ENCODE results near the gene MCF2L.

MCF2L gene

GRCh38 chr13:112943309-112944125, 25.5 kb upstream of the MCF2L start:
- DNase-seq (ENCODE audit: low read depth in 1 of 2, low spot score in 1 of 2): no peak

DNA sequence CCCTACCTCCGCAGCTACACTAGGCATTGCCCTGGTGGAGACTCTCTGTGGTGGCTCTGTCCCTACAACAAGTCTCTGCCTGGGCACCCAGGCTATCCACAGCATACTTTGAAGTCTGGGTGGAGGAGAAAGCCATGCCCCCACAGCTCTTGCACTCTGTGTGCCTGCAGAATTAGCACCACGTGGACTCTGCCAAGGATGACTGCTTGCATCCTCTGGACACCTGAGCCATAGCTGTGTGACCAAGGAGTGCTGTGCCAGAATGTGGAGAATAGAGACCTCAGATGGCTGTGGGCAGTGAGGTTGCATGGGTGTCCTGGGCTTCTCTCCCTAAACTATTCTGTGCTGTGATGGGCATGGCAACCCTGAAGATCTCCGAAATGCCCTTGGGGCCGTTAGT, 21.2 kb upstream of the MCF2L start:
- no peak for DNase-seq (ENCODE audit: low read depth in 1 of 2, low spot score in 1 of 2)

DNA sequence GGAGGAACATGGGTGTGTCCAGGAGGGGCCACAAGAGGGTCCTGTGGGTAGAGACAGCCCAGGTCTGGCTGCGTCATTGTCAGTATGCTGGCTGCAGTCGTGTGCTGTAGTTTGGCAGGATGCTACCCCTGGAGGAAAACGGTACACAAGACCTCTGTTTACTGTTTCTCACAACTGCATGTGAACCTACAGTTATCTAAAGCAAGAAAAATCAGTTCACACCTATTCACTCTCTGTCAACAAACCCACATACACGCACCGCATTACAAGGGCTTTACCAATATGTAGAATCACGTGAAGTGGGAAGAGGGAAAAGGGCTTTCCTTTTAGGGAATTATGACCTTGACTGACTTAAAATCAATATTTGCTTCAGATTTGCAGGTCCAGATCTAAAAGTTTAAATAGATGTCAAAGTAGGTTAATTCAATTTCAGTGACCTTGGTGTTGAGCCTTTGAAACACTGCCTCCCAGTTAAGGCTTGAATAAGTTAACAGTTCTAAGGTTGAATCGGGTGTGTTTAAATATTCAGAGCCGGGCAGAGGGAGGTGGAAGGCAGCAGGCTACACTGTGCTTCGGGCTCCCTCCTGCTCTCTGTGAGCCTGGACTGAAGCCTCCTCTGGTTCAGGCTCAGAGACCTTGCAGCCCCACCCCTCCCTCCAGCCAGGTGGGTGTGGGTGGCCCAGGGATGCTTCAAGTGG, 17.2 kb upstream of the MCF2L start:
- DNase-seq (ENCODE audit: low read depth in 1 of 2, low spot score in 1 of 2): no peak

DNA sequence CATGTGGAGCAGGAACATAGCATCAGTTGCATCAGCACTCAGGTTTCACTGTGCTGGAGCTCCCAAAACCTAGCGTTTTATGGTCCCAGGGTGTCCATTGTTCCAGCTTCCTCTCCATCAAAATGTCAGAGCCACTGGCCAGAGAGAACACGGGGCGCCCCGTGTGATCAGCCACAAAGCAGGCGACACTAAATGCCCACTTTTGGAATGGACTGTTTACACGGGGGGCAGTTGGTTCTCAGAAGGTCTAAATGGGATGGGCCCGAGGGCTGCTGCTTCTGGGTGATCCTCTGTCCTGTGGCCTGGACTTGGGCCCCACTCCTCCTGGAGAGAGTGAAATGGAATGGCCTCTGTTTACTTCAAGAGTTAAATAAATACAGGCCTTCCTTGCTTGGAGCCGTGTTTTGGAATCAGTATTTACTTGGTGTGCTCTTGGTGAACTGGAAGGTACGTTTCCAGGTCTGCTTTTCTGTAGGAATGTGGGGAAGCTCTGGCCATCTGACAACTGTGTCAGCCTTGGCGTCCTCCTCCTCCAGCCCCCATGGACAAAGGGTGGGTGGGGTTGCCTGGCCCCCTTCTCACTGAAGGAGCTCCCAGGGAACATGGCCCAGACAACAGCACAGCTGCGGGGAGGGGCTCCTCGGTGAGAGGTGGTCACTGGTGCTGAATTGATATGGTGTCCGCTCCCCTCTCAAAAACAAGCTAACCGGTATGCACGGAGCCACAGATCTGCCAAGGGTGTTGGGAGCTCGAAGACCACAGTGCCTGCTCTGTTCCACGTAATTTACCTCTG, 16.1 kb upstream of the MCF2L start:
- no peak for DNase-seq (ENCODE audit: low read depth in 1 of 2, low spot score in 1 of 2)

- no peak for DNase-seq (ENCODE audit: low read depth in 1 of 2, low spot score in 1 of 2)
These were observed 15.2 kb upstream of the MCF2L start for GRCh38 chr13:112953591-112954487.

DNA sequence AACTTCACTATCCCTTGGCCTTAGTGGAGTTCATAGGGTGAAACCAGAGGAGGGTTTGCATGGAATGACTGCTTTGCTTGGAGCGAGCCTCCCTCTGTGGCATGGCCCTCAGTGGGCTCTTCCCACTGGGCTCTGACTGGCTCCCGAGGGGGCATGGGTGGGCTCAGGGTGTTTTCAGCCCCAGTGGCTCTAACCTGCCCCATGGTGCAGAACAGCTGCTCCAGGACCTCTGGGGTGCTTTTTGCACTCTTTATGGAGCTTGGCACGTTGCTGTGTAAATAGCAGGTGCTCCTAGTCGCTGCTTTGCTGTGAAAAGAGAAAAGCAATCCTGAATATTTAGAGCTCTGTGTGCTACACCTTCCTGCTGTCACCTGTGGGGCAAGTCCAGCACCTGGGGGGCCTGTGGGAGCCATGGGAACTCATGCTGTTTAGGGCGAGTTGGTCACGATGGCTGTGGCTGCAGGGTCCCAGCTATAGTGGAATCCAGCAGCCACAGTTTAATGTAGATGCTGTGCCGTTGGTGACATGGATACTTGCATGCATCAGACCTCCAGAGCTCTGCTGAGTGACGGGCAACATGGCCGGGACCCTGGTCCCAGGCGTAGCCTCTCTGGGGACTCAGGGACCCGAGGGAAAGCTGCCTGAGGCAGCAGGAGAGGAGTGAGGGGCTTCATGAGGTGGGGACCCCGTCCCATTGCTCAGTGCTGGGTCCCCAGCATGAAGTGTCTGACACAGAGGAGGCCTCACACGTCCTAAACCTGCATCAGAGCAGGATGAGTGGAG, 14.3 kb upstream of the MCF2L start:
- DNase-seq (ENCODE audit: low read depth in 1 of 2, low spot score in 1 of 2): no peak

- no peak for DNase-seq (ENCODE audit: low read depth in 1 of 2, low spot score in 1 of 2)
These were observed 13.6 kb upstream of the MCF2L start for GRCh38 chr13:112955271-112955937.

GRCh38 chr13:112955956-112956355, 13.1 kb upstream of the MCF2L start:
- no peak for DNase-seq (ENCODE audit: low read depth in 1 of 2, low spot score in 1 of 2)

GRCh38 chr13:112956571-112957294, 12.3 kb upstream of the MCF2L start:
- no peak for DNase-seq (ENCODE audit: low read depth in 1 of 2, low spot score in 1 of 2)

DNA sequence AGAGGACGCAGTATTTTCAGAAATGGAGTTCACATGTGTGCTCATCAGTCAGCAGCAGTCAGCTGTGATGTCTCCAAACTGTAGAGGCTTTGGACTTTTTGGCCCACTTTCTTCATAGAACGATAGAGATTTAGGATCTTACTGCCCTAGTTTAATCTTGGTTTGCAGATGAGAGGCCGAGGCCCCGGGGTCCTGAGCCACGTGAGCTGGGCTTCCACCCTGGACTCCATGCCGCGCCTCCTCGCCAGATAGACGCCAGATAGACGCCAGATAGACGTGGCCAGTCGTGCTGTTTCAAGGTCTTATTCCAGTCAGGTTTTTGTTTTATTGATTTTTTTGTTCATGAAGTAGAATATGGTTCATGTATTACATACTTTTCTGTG, 11.7 kb upstream of the MCF2L start:
- no peak for DNase-seq (ENCODE audit: low read depth in 1 of 2, low spot score in 1 of 2)

DNA sequence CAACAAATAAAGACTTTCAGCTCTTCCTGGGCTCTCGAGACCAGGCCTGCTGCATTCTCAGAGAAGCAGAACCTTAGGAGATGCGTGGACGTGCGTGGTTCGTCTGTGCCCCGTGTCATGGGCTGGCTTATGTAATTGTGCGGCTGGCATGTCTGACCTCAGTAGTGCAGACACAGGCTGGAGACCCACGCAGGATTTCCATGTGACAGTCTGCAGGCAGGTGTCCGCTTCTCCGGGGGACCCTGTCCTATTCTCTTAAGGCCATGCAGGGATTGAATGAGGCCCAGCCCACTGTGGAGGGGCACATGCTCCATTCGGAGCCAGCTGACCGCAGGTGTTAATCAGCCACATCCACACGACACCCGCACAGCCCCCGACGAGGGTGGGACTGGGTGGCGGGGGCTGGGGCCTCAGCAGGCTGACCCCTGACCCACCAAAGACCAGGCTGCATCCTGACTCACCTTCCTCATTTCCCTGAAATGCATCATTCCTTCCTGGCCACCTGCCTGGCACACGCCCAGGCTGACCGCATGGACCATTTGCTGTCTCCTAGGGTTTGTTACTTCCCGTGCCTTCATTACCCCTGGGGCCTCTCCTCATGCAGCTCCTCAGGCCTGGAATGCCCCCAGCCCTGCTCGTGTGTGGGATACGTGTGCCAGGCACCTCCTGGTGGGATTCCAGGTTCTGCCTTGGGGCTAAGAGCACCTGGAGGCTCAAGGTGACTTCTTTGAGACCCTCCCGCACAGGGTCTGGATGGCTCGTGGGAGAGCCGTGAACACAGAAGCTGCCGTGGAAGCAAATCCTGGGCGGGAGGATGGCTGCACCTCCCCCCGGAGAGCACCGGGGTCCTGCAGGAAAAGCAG, 10.7 kb upstream of the MCF2L start:
- DNase-seq (ENCODE audit: low read depth in 1 of 2, low spot score in 1 of 2): no peak

GRCh38 chr13:112959206-112959605, 9.8 kb upstream of the MCF2L start:
- DNase-seq (ENCODE audit: low read depth in 1 of 2, low spot score in 1 of 2): no peak

DNA sequence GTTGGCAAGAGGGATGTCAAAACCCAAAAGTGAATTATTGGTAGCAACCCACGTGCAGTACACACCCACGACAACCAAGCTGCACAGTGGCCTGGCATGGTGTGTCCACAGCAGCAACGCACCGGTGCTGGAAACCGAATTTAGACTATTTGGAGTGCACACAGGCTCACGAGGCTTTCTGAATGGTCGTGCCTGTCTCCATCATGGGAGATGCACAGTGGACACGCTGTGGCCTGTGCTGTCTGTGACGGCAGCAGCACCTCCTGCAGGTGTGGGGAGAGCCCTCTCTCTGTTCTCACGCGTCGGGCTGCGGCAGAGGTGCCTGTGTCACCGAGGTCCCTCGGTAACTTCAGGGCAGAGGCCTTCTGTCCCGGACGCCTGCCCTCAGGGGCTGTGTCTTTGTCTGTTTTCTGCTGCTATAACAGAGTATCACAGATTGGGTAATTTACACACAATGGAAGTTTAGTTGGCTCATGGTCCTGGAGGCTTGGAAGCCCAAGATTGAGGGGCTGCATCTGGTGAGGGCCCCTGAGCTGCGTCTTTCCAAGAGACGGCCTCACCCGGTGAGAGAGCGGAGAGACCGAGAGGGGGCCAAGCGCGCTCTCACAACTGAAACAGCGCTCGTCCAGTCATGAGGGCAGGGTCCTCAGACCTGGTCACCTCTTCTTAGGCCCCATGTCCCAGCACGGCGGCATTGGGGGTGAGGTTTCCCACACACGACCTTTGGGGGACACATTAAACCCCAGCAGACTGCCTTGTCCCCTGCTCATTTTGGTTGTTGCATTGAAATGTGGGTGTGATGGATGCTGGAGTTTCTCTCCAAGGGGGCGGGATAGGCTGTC, 9.1 kb upstream of the MCF2L start:
- no peak for DNase-seq (ENCODE audit: low read depth in 1 of 2, low spot score in 1 of 2)

DNA sequence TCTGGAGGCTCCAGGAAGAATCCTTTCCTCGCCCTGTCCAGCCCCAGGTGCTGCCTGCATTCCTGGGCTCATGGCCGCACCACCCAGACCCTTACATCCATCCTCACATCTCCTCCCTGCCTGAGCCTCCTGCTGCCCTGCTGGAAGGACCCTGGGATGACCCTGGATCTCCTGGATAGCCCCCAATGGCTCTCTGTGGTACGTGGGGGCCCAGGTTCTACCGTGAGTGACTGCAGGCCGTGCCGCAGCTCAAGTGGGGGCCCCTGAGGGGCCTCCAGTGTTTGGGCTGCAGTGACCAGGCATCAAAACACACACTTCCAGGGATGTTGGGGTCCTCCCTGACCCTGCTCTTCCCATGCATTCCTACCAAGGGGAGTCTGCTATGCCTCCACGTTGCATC, 8.3 kb upstream of the MCF2L start:
- DNase-seq (ENCODE audit: low read depth in 1 of 2, low spot score in 1 of 2): no peak

DNA sequence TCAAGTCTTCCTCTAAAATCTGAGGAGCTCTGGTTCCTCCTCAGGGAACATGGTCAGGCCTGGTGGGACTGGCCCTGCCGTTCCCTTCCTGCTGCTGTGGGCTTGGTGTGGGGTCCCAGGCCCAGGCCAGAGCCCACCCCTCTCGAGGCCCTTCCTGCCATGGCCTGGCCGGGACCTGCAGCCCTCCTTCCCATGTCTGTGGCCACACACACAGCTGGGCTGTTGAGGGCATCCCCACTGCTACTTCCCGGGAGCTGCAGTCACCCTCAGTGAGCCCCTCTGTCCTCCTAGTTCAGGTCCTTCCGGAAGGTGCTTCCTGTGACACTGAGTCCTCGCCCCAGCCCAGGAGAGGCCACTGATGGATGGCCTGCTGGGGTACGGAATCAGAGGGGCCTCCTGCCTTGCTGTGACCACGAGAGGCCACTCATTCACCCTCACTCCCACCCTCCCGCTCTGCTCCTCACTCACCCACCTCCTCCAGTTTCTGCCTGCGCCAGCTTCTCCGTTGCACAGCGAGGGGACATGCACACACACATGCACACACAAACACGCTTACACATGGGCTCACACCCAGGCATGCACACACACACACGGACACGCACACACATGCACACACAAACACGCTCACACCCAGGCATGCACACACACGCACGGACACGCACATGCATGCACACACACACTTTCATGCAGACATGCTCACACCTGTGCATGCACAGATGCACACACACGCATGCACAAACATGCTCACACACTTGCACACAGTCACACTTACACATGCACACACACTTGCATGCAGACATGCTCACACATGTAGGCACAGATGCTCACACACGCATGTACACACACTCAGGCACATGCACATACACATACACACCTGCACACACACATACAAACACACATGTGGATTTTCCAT, 7.3 kb upstream of the MCF2L start:
- DNase-seq (ENCODE audit: low read depth in 1 of 2, low spot score in 1 of 2): no peak

GRCh38 chr13:112962396-112962795, 6.6 kb upstream of the MCF2L start:
- no peak for DNase-seq (ENCODE audit: low read depth in 1 of 2, low spot score in 1 of 2)
